ENCODE data around the gene SEC14L2. TPM values are rescaled to one million over a fixed set of nuclear protein-coding genes. Genes with fewer than 3 reads are reported as not detected.

The SEC14L2 gene
- total and polyA plus RNA-seq, 2 of the 4 experiments (the other 2 are of a cell fraction), result 38.7 to 54.8 TPM

DNA sequence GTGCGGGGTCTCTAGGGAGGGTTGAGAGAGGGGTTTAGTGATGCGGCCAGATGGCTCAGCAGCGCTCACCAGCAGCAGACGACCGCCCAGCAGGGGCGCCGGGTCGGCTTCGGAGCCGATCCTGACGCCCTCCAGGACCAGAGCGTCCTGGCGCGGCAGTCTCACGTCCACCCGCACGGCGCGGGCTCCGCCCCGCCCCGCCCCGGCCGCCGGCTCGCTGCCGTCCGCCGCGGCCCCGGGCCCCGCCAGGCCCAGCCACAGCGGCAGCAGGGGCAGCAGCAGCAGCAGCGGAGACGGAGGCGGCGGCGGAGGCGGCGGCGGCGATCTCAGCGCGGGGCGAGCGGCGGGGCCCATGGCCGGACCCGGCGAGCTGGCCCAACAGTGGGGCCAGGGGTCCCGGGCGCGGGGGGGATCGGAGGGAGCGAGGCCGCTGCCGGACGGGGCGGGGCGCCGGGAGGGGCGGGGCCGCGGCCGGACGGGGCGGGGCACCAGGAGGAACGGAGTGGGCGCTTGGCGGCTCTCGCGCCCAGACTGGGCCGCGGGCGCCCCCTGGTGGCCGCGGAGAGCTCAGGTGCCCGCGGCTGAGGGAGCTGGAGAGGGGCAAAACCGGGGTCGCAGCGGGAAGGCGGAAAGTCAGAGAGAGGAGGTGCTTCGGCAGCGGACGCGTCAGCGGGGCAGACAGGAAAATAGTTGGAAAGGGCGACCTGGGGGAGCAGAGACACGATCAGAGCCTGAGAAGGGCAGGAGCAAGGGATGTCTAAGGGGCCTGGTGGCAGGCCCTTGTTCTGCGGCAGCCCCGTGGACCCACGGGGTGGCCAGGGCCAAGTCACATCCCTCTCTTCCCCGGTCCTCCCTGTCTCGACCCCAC, 9.6 kb upstream of the SEC14L2 start, which contains the start of gene RNF215:
Gene RNF215, minus strand, starts transcription at position 452 of the 868 bp plus-strand sequence. Its CDS starts 98 bp downstream, at position 354.
- H3K36me3 ChIP-seq (ENCODE audit: control insufficient read depth, insufficient read depth, low read length), result peaks cover 19% of the 10 kb centered on the region
- peaks cover 11 to 17% of the 10 kb centered on the region in 2 experiments for H3K79me1 ChIP-seq (ENCODE audit: low read depth in 1 of 2, low read length in 2 of 2)
- peak within 1 kb of the TSS; percentile 98 for H3K14ac ChIP-seq (replicated peaks; ENCODE audit: low read depth, low read length)
- ChIA-PET CTCF (interaction anchor here (0.6 to 1.2 kb wide), 5 partner anchors 98 to 606 kb away, joined by 3 to 7 read pairs (median 4); no protein-coding TSS in a partner anchor), POLR2A (ENCODE audit: unreplicated experiment) (interaction anchor here (0.6 to 1.0 kb wide), 2 partner anchors 30 to 99 kb away, joined by 3 to 5 read pairs; partner anchors contain the start of genes CCDC157 and SF3A1)
- H4K91ac ChIP-seq (ENCODE audit: insufficient read depth, low read depth, low read length), result peak within 1 kb of the TSS; percentile 98
- H2BK5ac ChIP-seq (ENCODE audit: low read depth, low read length, poor library complexity, severe bottlenecking), result peak within 1 kb of the TSS; percentile 66
- in situ Hi-C loops (cut with MboI; ENCODE audit: low sequenced_read_pairs), result no loop called here
- H3K27me3 ChIP-seq (ENCODE audit: control insufficient read depth, insufficient read depth, low read length), result no peaks in the 10 kb centered on the region
- 0 out of 2 replicates have a peak within 1 kb of the TSS, but pooled peaks have one; percentile 66 for H2BK20ac ChIP-seq (ENCODE audit: low read depth, low read length)
- H4K5ac ChIP-seq (ENCODE audit: low read depth, low read length), result peak within 1 kb of the TSS; percentile 65
- TSS peak; percentile 86 for BruUV-seq (replicated peaks)
- H3K9ac ChIP-seq (ENCODE audit: low read depth, low read length), result peak within 1 kb of the TSS; percentile 93
- peak within 1 kb of the TSS; percentile 85 for H3K27ac ChIP-seq (ENCODE audit: insufficient read depth, low read length)
- H4K8ac ChIP-seq (ENCODE audit: low read depth in 2 of 2, low read length in 2 of 2), result peak within 1 kb of the TSS; percentile 97 to 98
- H3K9me3 ChIP-seq (ENCODE audit: control insufficient read depth, insufficient read depth, low read length), result no peaks in the 10 kb centered on the region
- DNase-seq (peak; percentile 64), ATAC-seq (ENCODE audit: low read depth) (peak; percentile 97)
- H3K9me1 ChIP-seq (ENCODE audit: insufficient read depth, low read length), result peaks cover 8% of the 10 kb centered on the region
- H3K4me1 ChIP-seq (ENCODE audit: control insufficient read depth, insufficient read depth, low read length), result peaks cover 12% of the 10 kb centered on the region
- dilution Hi-C loops (cut with HindIII; ENCODE audit: low sequenced_read_pairs, unreplicated experiment), result no loop called here
- peak within 1 kb of the TSS; percentile 100 for H2AFZ ChIP-seq (replicated peaks; ENCODE audit: low read length, poor library complexity)
- peak within 1 kb of the TSS; percentile 97 for H3K4ac ChIP-seq (ENCODE audit: low read depth, low read length)
- H3K56ac ChIP-seq (ENCODE audit: extremely low read depth, insufficient read depth, low read length), result peak within 1 kb of the TSS; percentile 59
- H3K4me2 ChIP-seq (ENCODE audit: low read depth, low read length), result peak within 1 kb of the TSS; percentile 96
- peak within 1 kb of the TSS; percentile 24 for H3K18ac ChIP-seq (ENCODE audit: low read depth, low read length)
- H3K4me3 ChIP-seq (ENCODE audit: insufficient read depth, low read depth, low read length), result peak within 1 kb of the TSS; percentile 75
- 1% methylated on average over 16 of the region's 95 CpGs; no CpG with 5 or more reads in 1 of the 2 experiments for WGBS, 2 experiments (ENCODE audit: extremely low coverage in 2 of 2, insufficient read length in 1 of 2)
- H2BK120ac ChIP-seq (ENCODE audit: low read depth, low read length), result peak within 1 kb of the TSS; percentile 83; the same call in 1 of the 2 replicates
- no peaks in the 10 kb centered on the region for H4K20me1 ChIP-seq (ENCODE audit: insufficient read depth, low read length)
- intact Hi-C loops (cut with micrococcal nuclease), result loop anchor here (1.0 to 2.0 kb wide), 4 partner anchors 36 to 278 kb away; no protein-coding TSS in a partner anchor
- peak within 1 kb of the TSS; percentile 98 for H2AK9ac ChIP-seq (replicated peaks; ENCODE audit: low read depth, low read length, poor library complexity)
- peak within 1 kb of the TSS; percentile 42; the same call in 1 of the 3 replicates for H2BK15ac ChIP-seq (ENCODE audit: low read depth, low read length)
- H3K23ac ChIP-seq (ENCODE audit: low read depth, low read length), result peak within 1 kb of the TSS; percentile 93
- H2AK5ac ChIP-seq (ENCODE audit: low read depth, low read length), result peak within 1 kb of the TSS; percentile 99
- TF ChIP-seq MAZ (IDR thresholded peaks at IDR 0.05; ENCODE audit: borderline replicate concordance, low read depth, low read length) (peak; percentile 69; the same call in 1 of the 2 replicates), CHD1 (IDR thresholded peaks at IDR 0.05; ENCODE audit: low read depth, low read length) (no peak), MAFK (IDR thresholded peaks at IDR 0.05; ENCODE audit: low read depth, low read length) (no peak), RAD21 (IDR thresholded peaks at IDR 0.05; ENCODE audit: low read length) (peak; percentile 80), MXI1 (IDR thresholded peaks at IDR 0.05; ENCODE audit: borderline replicate concordance, low read depth, low read length) (peak; percentile 25; the same call in 1 of the 2 replicates), POLR2A (IDR thresholded peaks at IDR 0.05; ENCODE audit: low read depth, low read length) (peak; percentile 50; the same call in 1 of the 2 replicates), CEBPB (IDR thresholded peaks at IDR 0.05; ENCODE audit: low read depth, low read length) (no peak), SMC3 (IDR thresholded peaks at IDR 0.05; ENCODE audit: low read depth, low read length) (peak; percentile 62), BHLHE40 (IDR thresholded peaks at IDR 0.05; ENCODE audit: low read depth, low read length) (no peak), RFX5 (IDR thresholded peaks at IDR 0.05; ENCODE audit: low read depth, low read length) (no peak), NFE2L2 (IDR thresholded peaks at IDR 0.05; ENCODE audit: low read depth, low read length) (no peak)
- TF ChIP-seq, protein P1, sequence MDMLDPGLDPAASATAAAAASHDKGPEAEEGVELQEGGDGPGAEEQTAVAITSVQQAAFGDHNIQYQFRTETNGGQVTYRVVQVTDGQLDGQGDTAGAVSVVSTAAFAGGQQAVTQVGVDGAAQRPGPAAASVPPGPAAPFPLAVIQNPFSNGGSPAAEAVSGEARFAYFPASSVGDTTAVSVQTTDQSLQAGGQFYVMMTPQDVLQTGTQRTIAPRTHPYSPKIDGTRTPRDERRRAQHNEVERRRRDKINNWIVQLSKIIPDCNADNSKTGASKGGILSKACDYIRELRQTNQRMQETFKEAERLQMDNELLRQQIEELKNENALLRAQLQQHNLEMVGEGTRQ (IDR thresholded peaks at IDR 0.05; ENCODE audit: low read depth, low read length), result no peak
- TF ChIP-seq, protein P2, sequence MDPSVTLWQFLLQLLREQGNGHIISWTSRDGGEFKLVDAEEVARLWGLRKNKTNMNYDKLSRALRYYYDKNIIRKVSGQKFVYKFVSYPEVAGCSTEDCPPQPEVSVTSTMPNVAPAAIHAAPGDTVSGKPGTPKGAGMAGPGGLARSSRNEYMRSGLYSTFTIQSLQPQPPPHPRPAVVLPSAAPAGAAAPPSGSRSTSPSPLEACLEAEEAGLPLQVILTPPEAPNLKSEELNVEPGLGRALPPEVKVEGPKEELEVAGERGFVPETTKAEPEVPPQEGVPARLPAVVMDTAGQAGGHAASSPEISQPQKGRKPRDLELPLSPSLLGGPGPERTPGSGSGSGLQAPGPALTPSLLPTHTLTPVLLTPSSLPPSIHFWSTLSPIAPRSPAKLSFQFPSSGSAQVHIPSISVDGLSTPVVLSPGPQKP (IDR thresholded peaks at IDR 0.05; ENCODE audit: borderline replicate concordance, low read depth, low read length), result no peak
